ENCODE data around the gene SLC24A3.

- TF ChIP-seq CTCF (conservative IDR thresholded peaks at IDR 0.05; ENCODE audit: low read length), result no peak
- no peak for TF ChIP-seq EZH2phosphoT487 (IDR thresholded peaks at IDR 0.05; ENCODE audit: borderline replicate concordance, low read depth, low read length)
Observed at GRCh38 chr20:19212469-19212815, at the start of gene SLC24A3.

All from OCI-LY7 (cell line).